Hematopoietic multipotent progenitor cell treated with erythropoietin and hydrocortisone succinate and interleukin-3 and kit ligand, for 6 days (in vitro differentiated cells): Measurements from ENCODE around the gene MANBA.
"Not testable (repeated sequence)": the region's sequence is repeated elsewhere in the genome, so short reads cannot be mapped to it uniquely, and the experiment has no call there.

Experiments used
- DNase-seq: peaks from one replicate; pipeline ENCODE4 v3.0.0-alpha.2; 2015

MANBA gene

DNA sequence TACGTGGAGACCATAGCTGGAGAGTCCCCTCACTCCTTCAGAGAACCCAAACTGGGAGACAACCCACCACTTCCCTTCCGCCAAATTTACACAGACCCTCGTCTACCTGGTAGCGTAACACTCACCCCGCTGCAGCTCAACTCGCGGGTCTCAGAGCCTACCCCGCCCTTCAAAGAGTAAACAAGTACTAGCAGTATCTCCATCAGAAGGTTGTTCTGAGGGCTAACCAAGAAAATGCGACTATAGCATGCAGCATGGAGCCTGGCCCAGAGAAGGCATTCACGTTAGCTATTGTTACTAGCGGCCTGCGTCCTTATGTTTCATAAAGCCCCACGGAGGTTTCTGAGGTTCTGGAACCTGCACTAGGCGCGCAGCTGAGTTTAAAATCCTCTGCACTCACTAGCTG is 531 bp upstream of the MANBA start:
- peak; percentile 54 for DNase-seq

GRCh38 chr4:102759831-102760644 is 730 bp downstream of the MANBA start:
- peak; percentile 87 for DNase-seq

GRCh38 chr4:102758241-102759160 is 2.3 kb downstream of the MANBA start:
- DNase-seq = peak; percentile 27

GRCh38 chr4:102757681-102758080 is 3.1 kb downstream of the MANBA start:
- no peak for DNase-seq

DNA sequence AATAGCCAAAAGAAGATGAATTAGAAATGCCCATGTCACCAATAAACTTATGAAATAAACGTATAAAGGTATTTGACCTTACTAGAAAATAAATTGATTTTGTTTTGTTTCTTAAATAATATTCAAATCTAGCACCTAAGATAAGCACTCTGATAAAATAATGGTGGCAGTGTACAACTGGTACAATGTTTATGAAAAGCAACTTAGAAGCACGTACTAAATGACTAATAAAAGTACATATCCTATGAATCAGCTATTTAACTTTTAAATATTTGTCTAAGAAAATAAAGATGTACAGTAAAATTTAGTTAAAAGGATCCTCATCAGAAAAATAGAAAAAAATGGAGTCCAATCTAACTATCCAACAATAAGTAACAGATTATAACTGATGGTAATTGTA is 6.7 kb downstream of the MANBA start:
- DNase-seq = no peak

DNA sequence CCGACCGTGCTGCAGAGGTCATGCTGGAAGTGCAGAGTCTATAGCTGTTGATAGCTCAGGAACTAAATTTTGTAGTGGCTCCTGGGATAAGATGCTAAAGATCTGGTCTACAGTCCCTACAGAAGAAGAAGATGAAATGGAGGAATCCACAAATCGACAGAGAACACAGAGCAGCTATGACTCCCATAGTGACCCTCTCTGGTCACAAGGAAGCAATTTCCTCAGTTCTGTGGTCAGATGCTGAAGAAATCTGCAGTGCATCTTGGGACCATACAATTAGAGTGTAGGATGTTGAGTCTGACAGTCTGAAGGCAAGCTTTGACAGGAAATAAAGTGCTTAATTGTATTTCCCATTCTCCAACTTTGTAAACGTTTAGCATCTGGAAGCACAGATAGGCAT is 8.8 kb downstream of the MANBA start:
- no peak for DNase-seq

DNA sequence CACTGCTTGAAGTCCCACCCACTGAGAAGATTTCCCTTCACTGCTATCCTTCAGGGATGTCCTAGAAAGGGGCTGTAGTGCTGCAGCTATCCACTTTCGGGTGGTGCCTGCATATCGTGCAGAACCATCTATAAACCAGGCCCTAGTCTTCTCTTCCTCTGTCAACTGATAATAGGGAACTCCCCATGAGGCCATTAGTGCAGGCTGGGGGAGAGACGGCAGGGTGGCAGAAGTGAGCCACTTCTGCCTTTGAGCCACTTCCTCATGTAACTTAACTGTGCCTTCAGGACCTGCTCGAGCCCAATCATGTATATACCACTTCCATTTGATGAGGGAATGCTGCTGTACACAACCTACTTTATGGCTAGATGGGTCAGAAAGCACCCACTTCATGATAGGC is 17.4 kb downstream of the MANBA start:
- peak; percentile 77 for DNase-seq

GRCh38 chr4:102738802-102739201 is 22.0 kb downstream of the MANBA start:
- DNase-seq = not testable (repeated sequence)

GRCh38 chr4:102736636-102737549 is 23.9 kb downstream of the MANBA start:
- no peak for DNase-seq

- no peak for DNase-seq
Observed at GRCh38 chr4:102735582-102735981, 25.2 kb downstream of the MANBA start.

DNA sequence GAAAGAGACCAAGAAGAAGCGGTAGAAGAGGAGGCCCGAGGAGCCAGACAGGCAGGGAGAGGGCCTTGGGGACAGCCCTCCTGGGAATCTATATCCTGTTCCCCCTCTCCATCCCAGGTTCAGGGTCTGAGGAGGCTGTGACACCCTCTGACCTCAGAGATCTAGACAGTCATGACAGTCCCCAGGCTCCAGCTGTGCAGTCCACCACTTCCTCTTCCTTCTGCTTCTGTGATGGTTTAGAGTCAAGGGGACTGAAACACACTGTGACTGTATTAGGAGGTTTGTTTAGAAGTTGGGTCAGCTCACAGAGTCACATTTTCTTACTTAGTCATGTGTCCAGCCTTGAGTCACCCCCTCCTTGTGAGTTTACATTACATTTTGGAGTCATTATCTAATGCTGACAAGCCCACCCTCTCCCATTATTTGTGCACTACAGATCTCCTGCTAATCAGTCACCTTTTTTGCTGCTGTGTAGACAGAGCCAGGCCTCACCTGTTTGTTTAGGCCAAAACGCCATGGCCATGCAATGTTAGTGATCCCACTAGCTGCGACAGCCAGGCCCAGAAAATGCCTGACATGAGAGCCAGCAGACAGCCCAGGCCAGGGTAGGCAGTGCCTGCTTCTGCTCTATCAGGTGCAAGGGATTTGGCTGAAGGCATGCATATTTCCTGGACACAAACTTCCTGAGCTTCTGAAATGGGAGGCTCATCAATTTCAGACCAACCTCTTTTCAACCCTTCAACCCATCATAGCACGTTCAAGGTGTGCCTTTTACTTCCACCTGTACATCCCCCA is 26.0 kb downstream of the MANBA start:
- DNase-seq = peak; percentile 57

- DNase-seq = no peak
Observed at GRCh38 chr4:102734116-102734515, 26.7 kb downstream of the MANBA start.

DNA sequence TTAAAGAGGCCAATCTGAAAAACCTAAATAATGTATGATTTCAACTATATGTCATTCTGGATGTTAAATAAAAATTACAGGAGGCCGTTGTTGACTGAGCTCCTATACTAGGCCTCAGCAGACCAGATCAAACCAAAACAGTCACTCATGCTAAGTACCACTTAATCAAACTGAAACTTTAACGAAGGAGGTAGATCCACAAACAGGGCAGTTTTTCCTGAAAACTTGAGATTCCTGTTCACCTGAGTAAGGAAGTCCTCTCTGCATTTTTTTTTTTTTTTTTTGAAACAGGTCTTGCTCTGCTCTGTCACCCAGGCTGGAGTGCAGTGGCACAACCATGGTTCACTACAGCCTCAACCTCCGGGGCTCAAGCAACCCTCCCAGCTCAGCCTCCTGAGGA is 27.7 kb downstream of the MANBA start:
- DNase-seq = no peak

- DNase-seq = no peak
Observed at GRCh38 chr4:102732678-102733077, 28.1 kb downstream of the MANBA start.

GRCh38 chr4:102730968-102731533 is 29.7 kb downstream of the MANBA start:
- DNase-seq = peak; percentile 33

GRCh38 chr4:102729486-102729885 is 31.3 kb downstream of the MANBA start:
- DNase-seq = peak; percentile 48

DNA sequence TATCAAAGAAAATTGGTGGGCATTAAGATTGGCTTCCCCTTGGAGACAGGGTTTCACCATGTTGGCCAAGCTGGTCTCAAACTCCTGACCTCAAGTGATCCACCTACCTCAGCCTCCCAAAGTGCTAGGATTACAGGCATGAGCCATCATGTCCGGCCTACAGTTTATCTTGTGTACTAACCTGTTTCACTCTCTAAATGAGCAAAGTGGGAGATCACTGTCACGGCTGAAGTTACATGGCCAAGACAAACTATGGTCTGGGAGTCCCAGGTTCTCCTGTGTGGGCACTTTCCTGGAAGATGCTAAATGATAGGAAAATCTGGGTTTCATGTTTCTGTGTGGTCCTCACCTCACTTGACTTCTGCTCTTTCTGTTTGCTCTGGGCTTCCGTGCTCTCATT is 33.8 kb downstream of the MANBA start:
- not testable (repeated sequence) for DNase-seq

DNA sequence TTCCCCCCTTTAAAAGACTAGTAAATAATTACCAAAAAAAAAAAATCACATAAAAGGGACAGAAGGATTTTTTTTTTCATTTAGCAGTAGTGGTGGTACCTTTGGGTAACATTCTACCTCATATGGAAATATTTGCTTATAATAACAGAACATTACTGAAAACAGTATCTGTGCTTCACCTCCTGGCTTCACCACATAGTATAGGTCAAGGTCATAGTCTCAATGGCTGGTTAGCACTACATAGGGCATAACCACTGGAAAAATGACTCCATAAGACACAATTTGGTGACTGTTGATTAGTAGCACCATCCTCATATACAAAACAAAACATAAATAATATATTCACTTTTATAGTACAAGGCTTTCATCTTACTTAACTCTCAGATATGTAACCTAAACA is 34.7 kb downstream of the MANBA start:
- no peak for DNase-seq

GRCh38 chr4:102725229-102725628 is 35.5 kb downstream of the MANBA start:
- DNase-seq = no peak

DNA sequence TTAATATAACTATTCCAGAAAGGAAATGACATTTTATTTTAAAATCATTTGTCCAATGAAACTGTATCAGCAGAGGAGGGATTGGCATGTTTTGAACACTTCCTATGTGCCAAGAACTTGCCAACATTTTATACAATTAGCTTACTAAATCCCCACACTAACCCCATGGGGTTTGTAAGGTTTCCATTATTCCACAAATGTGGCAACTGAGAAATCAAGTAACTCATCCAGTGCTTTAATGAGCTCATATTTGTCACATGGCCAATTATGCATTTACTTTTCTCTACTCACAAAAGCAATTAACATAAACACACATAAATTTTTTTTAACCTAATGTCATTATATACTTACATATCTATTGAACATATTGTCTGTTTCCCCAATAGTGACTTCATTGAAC is 37.3 kb downstream of the MANBA start:
- no peak for DNase-seq

GRCh38 chr4:102722740-102723139 is 38.0 kb downstream of the MANBA start:
- no peak for DNase-seq
